ENCODE results near the gene SMIM26.

SMIM26 gene

GRCh38 chr20:18588574-18588933 is 21.3 kb downstream of the SMIM26 start:
- Histone ChIP-seq H3K4me1 (ENCODE audit: insufficient read depth, low read length, poor library complexity, severe bottlenecking) (no peaks in the 10 kb centered on the region), H3K79me2 (ENCODE audit: insufficient read depth, low read length) (no peaks in the 10 kb centered on the region), H3K4me2 (ENCODE audit: low read depth, low read length, poor library complexity, severe bottlenecking) (no peak overlapping the region), H2AFZ (ENCODE audit: low read length) (no peak overlapping the region), H4K20me1 (ENCODE audit: insufficient read depth, low read length, poor library complexity, severe bottlenecking) (no peaks in the 10 kb centered on the region), H3K9me2 (replicated peaks; ENCODE audit: low read depth, low read length) (no peaks in the 10 kb centered on the region), H3K27me3 (ENCODE audit: insufficient read depth, low read length, poor library complexity, severe bottlenecking) (no peaks in the 10 kb centered on the region), H3K36me3 (ENCODE audit: insufficient read depth, low read length) (no peaks in the 10 kb centered on the region), H3K4me3 (ENCODE audit: low read length, poor library complexity, severe bottlenecking) (no peak overlapping the region), H3F3A (ENCODE audit: low read depth) (no peaks in the 10 kb centered on the region), H3K9me3 (ENCODE audit: insufficient read depth, low read depth, low read length) (no peaks in the 10 kb centered on the region), H3K9ac (ENCODE audit: low read depth, low read length, poor library complexity, severe bottlenecking) (no peak overlapping the region)
- TF ChIP-seq CTCF (conservative IDR thresholded peaks at IDR 0.05; ENCODE audit: low read length) (no peak), EZH2phosphoT487 (IDR thresholded peaks at IDR 0.05; ENCODE audit: borderline replicate concordance) (no peak)

GRCh38 chr20:18589941-18590674 is 22.9 kb downstream of the SMIM26 start:
- no peak overlapping the region for H3K9ac ChIP-seq (ENCODE audit: low read depth, low read length, poor library complexity, severe bottlenecking)
- TF ChIP-seq CTCF (conservative IDR thresholded peaks at IDR 0.05; ENCODE audit: low read length) = no peak
- TF ChIP-seq EZH2phosphoT487 (IDR thresholded peaks at IDR 0.05; ENCODE audit: borderline replicate concordance) = no peak
- H3K4me3 ChIP-seq (ENCODE audit: low read length, poor library complexity, severe bottlenecking) = no peak overlapping the region

GRCh38 chr20:18596270-18596669 is 29.0 kb downstream of the SMIM26 start:
- no peaks in the 10 kb centered on the region for H3F3A ChIP-seq (ENCODE audit: low read depth)
- H3K79me2 ChIP-seq (ENCODE audit: insufficient read depth, low read length) = no peaks in the 10 kb centered on the region
- no peaks in the 10 kb centered on the region for H3K9me3 ChIP-seq (ENCODE audit: insufficient read depth, low read depth, low read length)
- H2AFZ ChIP-seq (ENCODE audit: low read length) = no peak overlapping the region
- no peak overlapping the region for H3K4me2 ChIP-seq (ENCODE audit: low read depth, low read length, poor library complexity, severe bottlenecking)
- H3K9ac ChIP-seq (ENCODE audit: low read depth, low read length, poor library complexity, severe bottlenecking) = no peak overlapping the region
- peaks cover 10% of the 10 kb centered on the region for H3K27me3 ChIP-seq (ENCODE audit: insufficient read depth, low read length, poor library complexity, severe bottlenecking)
- no peak overlapping the region for H3K4me3 ChIP-seq (ENCODE audit: low read length, poor library complexity, severe bottlenecking)
- H3K4me1 ChIP-seq (ENCODE audit: insufficient read depth, low read length, poor library complexity, severe bottlenecking) = no peaks in the 10 kb centered on the region
- H4K20me1 ChIP-seq (ENCODE audit: insufficient read depth, low read length, poor library complexity, severe bottlenecking) = no peaks in the 10 kb centered on the region
- no peak for TF ChIP-seq EZH2phosphoT487 (IDR thresholded peaks at IDR 0.05; ENCODE audit: borderline replicate concordance)
- no peak for TF ChIP-seq CTCF (conservative IDR thresholded peaks at IDR 0.05; ENCODE audit: low read length)
- H3K9me2 ChIP-seq (replicated peaks; ENCODE audit: low read depth, low read length) = no peaks in the 10 kb centered on the region
- H3K36me3 ChIP-seq (ENCODE audit: insufficient read depth, low read length) = no peaks in the 10 kb centered on the region

More at GRCh38 chr20:18589941-18590674, 22.9 kb downstream of the SMIM26 start:
- no peaks in the 10 kb centered on the region for H4K20me1 ChIP-seq (ENCODE audit: insufficient read depth, low read length, poor library complexity, severe bottlenecking)
- H3K4me2 ChIP-seq (ENCODE audit: low read depth, low read length, poor library complexity, severe bottlenecking) = no peak overlapping the region
- H3K9me2 ChIP-seq (replicated peaks; ENCODE audit: low read depth, low read length) = no peaks in the 10 kb centered on the region
- H3F3A ChIP-seq (ENCODE audit: low read depth) = no peaks in the 10 kb centered on the region
- no peaks in the 10 kb centered on the region for H3K9me3 ChIP-seq (ENCODE audit: insufficient read depth, low read depth, low read length)
- H3K27me3 ChIP-seq (ENCODE audit: insufficient read depth, low read length, poor library complexity, severe bottlenecking) = peaks cover 10% of the 10 kb centered on the region
- H3K79me2 ChIP-seq (ENCODE audit: insufficient read depth, low read length) = no peaks in the 10 kb centered on the region
- H3K36me3 ChIP-seq (ENCODE audit: insufficient read depth, low read length) = no peaks in the 10 kb centered on the region
- no peak overlapping the region for H2AFZ ChIP-seq (ENCODE audit: low read length)
- no peaks in the 10 kb centered on the region for H3K4me1 ChIP-seq (ENCODE audit: insufficient read depth, low read length, poor library complexity, severe bottlenecking)
